Activated naive CD8-positive, alpha-beta T cell treated with anti-CD3 and anti-CD28 coated beads, Interleukin-2, amount 10 ng/mL, durations not matched to agents 7 days and 5 days (primary cell): ENCODE results near the gene ZMIZ1. TPM values are rescaled to one million over a fixed set of nuclear protein-coding genes. Genes with fewer than 3 reads are reported as not detected.

ENCODE experiments used
- ATAC-seq: fragments of 150-1000 bp; cut with Tn5 transposase; one replicate; pipeline ENCODE4 v1.10.0; 2021; ENCODE audit warnings: low read depth, moderate library complexity
- POLR2A ChIA-PET: fragments of 350-600 bp; sonication (Branson Sonifier 250); formaldehyde crosslinking; loops from one replicate; lab custom pipeline; 2021; ENCODE audit warnings: antibody characterized with exemption; lab: Charles Lee
- DNase-seq: peaks from one replicate; pipeline ENCODE4 v3.0.0; 2021
- H3K27ac Mint-ChIP-seq: one replicate; pipeline ENCODE4 v1.8.0; 2022; ENCODE audit warnings: mild to moderate bottlenecking, mixed read lengths
- H3K27me3 Mint-ChIP-seq: one replicate; pipeline ENCODE4 v1.8.0; 2022; ENCODE audit warnings: mild to moderate bottlenecking, moderate library complexity, mixed read lengths
- H3K36me3 Mint-ChIP-seq: one replicate; pipeline ENCODE4 v1.8.0; 2021; ENCODE audit warnings: mild to moderate bottlenecking, mixed read lengths
- H3K4me1 Mint-ChIP-seq: one replicate; pipeline ENCODE4 v1.8.0; 2021; ENCODE audit warnings: mixed read lengths
- H3K4me3 Mint-ChIP-seq: one replicate; pipeline ENCODE4 v1.8.0; 2022; ENCODE audit warnings: mild to moderate bottlenecking, moderate library complexity, mixed read lengths
- H3K9me3 Mint-ChIP-seq: one replicate; pipeline ENCODE4 v1.8.0; 2021; ENCODE audit warnings: mixed read lengths
- total RNA-seq, 2 experiments: library from RNA; stranded (reverse); gene quantifications; one replicate each; pipeline ENCODE4 v1.2.3, GENCODE V29; 2021

Gene ZMIZ1
- total RNA-seq, 2 experiments from 2014 or later: 28.8 to 29.3 TPM

DNA sequence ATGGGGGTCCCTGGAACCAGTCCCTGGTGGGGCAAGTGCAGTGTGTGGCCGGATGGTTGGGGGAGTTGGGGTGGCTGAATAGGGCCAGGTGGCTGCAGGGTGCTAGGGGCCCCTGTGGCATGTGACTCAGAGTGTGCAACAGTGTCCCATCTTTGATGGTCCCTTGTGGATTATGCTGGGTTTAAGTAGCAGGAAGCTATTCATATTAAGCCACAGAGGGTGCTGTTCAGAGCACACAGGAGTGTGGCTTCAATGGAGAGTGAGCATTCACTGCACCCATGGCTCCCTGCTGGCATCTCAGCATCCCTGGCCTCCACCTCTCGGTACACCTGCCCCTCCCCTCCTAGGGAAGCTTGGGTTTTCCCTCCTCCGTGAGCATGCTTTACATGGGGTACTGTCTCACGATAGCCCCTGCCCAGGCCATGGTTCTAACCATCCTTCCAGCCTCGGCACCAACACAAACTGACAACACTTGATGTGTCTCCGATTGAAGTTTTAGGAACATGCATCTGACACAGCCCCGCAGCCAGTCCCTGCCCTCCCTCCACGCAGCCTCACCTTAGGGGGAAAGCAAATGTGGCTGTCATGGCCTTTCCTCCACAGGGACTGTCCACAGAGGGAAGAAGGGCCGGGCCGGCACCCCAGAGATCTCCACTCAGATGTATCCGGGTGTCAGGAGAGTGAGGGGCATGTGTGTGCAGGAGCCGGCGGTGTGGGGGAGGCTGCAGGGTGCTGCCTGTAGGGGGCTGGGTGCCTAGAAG is 248.1 kb downstream of the ZMIZ1 start:
- POLR2A ChIA-PET: interaction anchor here (0.6 to 11.1 kb wide), 7 partner anchors 10 to 67 kb away, joined by 3 to 108 read pairs (median 3); partner anchors contain the start of gene PPIF

DNA sequence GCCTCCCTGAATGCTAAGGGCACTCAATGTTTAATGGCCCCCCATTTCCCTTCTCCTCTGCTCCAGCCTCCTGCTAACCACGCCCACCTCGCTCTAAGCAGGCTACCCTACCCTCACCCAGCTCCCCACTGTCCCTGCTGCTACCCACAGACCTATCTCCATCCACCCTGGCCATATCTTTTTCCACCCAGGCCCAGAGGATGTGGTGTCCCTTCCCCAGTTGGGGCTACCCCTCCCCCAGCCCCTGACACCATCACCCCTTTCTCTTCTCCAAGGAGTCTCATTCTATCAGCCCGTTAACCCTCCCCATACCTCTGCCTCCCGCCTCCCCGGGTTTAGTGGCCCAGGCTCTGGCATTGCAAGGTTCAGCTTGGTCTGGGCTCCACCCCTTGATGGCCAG is 249.6 kb downstream of the ZMIZ1 start:
- Mint-ChIP-seq H3K27me3 (no peaks in the 10 kb centered on the region), H3K36me3 (peaks cover 15% of the 10 kb centered on the region), H3K27ac (peak overlapping the region; percentile 84), H3K4me3 (peak overlapping the region; percentile 81), H3K9me3 (peaks cover 11% of the 10 kb centered on the region), H3K4me1 (peaks cover 65% of the 10 kb centered on the region)
- ATAC-seq: no peak
- POLR2A ChIA-PET: interaction anchor here (1.0 to 11.1 kb wide), 6 partner anchors 24 to 183 kb away, joined by 3 to 108 read pairs (median 4); partner anchors contain the start of gene PPIF
- DNase-seq: no peak

More for the DNA sequence above, 248.1 kb downstream of the ZMIZ1 start:
- Mint-ChIP-seq H3K9me3 (peaks cover 11% of the 10 kb centered on the region), H3K27ac (peak overlapping the region; percentile 84), H3K36me3 (peaks cover 17% of the 10 kb centered on the region), H3K4me3 (peak overlapping the region; percentile 81), H3K4me1 (peaks cover 51% of the 10 kb centered on the region), H3K27me3 (no peaks in the 10 kb centered on the region)
- no peak for DNase-seq
- ATAC-seq: peak; percentile 69

DNA sequence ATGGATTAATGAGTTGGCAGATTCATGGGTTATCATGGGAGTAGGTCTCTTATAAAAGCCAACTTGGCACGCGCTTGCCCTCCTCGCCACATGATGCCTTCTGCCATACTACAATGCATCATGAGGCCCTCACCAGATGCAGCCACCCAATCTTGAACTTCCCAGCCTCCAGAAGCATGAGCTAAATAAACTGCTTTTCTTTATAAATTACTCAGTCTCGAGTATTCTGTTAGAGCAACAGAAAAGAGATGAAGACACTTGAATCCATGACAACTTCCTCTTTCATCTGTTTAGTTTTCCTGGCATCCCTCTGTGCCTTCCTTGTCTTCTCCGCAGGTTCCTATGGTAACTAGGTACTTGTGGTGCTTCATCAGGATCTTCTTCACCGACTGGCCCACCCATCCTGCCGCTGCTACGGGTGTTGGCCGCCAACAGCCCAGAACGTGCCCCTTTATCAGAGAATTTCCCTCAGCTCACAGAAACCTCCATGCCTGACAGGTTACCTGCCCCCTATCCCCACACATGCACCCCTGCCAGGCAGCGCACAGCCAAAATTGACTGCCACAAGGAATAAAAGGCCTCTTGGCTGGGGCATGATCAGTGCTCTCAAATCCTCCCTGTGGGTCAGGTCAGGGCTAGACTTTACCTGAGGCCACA is 250.5 kb downstream of the ZMIZ1 start:
- Mint-ChIP-seq H3K4me3 (peak overlapping the region; percentile 4), H3K36me3 (peaks cover 13% of the 10 kb centered on the region), H3K27ac (peak overlapping the region; percentile 84), H3K4me1 (peaks cover 73% of the 10 kb centered on the region), H3K27me3 (no peaks in the 10 kb centered on the region), H3K9me3 (peaks cover 11% of the 10 kb centered on the region)
- DNase-seq (no peak), ATAC-seq (no peak)
- POLR2A ChIA-PET: interaction anchor here (0.6 to 11.1 kb wide), 3 partner anchors 27 to 1287 kb away, joined by 3 to 108 read pairs (median 3); partner anchors contain the start of gene PPIF

DNA sequence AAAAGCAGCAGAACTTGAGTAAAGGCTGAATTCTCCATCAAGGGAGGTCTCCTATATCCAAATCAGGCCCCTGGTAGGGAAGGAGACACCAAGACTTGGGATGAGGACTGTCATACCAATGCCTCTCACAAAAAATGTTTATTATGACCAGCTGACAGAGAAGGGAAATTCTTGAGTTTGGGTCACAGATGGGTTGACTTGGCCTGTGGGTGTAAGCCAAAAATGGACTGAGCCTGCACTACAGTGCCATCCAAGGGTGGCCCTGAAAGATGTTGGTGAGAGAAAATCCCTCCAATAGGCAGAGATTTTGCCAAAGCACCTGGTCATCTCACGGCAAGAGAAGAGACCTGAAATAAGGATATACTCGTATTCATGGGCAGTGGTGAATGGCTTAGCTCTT is 251.6 kb downstream of the ZMIZ1 start:
- POLR2A ChIA-PET: interaction anchor here (11.1 kb wide), 1 partner anchor 26 kb away, joined by 108 read pairs; the partner anchor contains the start of gene PPIF
- H3K27me3 Mint-ChIP-seq: no peaks in the 10 kb centered on the region
- peaks cover 78% of the 10 kb centered on the region for H3K4me1 Mint-ChIP-seq
- H3K4me3 Mint-ChIP-seq: no peak overlapping the region
- peaks cover 11% of the 10 kb centered on the region for H3K9me3 Mint-ChIP-seq
- H3K36me3 Mint-ChIP-seq: peaks cover 13% of the 10 kb centered on the region
- no peak overlapping the region for H3K27ac Mint-ChIP-seq
- no peak for DNase-seq
- ATAC-seq: no peak

DNA sequence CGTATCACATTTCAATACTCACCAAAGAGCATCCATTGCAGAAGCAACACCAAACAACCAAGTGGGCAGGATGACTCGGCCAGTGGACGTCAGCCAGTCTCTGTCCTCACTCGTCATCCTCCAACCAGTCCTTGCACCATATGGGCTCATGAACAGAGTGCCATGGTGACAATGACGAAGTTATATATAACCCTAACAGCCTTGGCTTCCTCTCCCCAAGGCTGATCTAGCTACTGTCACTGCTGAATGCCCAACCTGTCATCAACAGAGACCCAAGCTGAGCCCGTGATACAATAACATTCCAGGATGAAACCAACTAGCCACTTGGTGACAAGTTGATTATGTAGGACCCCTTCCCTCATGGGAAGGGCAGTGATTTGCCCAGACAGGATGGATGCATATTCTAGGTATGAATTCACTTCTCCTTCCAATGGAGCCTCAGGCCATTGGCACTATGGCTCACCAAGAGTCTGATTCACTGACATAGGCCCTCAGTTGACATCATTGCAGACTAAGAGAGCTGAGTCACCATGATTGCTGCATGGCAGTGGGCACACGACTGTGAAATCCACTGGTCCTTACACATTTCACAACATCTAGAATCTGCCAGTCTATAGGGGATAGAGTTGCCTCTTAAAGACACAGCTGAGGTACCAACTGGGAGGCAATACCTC is 252.2 kb downstream of the ZMIZ1 start:
- POLR2A ChIA-PET: interaction anchor here (2.3 to 11.1 kb wide), 2 partner anchors 26 to 35 kb away, joined by 12 to 108 read pairs; partner anchors contain the start of gene PPIF
- peak overlapping the region; percentile 14 for H3K27ac Mint-ChIP-seq
- no peak for ATAC-seq

DNA sequence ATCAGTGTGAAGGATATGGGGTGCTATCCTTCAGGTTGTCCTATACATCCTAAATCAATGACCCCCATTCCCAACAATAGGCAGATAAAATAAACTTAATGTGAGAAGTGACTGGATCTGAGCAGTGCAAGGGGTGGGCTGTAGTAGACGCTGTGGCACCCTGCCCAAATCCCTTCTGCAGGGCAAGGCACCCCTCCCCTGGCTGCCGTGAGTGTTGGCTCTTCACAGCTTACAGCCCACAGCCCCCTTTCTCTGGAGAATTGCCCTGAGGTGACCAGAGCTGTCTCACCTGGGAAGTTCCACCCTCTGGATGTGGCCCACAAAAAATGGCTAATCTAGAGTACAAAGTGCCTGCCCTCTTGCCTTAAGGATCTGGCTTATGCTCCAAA is 252.7 kb downstream of the ZMIZ1 start:
- H3K4me3 Mint-ChIP-seq: no peak overlapping the region
- POLR2A ChIA-PET: interaction anchor here (2.3 to 11.1 kb wide), 2 partner anchors 25 to 35 kb away, joined by 12 to 108 read pairs; partner anchors contain the start of gene PPIF
- no peak for ATAC-seq

More for the DNA sequence above, 252.2 kb downstream of the ZMIZ1 start:
- Mint-ChIP-seq H3K27me3 (no peaks in the 10 kb centered on the region), H3K4me3 (no peak overlapping the region), H3K9me3 (peaks cover 11% of the 10 kb centered on the region), H3K4me1 (peaks cover 76% of the 10 kb centered on the region), H3K36me3 (peaks cover 13% of the 10 kb centered on the region)
- DNase-seq: no peak

DNA sequence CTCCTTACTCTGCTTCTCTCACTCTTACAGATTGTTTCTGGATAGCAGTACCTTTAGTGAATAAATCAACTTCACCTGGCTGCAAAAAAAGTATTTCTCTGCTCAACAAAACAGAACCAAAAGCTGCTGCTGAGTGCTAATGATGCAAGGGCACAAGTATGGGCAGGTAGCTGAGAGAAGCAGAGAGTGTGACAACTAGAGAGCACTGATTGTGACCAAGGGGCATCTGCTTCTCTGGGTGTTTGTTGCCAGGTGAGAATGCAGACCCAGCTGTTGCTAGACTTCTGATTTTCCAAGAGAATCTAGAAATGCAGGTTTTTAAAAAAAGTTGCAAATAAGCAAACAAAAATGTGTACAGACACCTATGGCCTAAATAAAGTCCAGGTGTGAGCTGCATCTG is 253.2 kb downstream of the ZMIZ1 start:
- POLR2A ChIA-PET: interaction anchor here (2.3 to 11.1 kb wide), 2 partner anchors 25 to 36 kb away, joined by 12 to 108 read pairs; partner anchors contain the start of gene PPIF
- Mint-ChIP-seq H3K9me3 (peaks cover 11% of the 10 kb centered on the region), H3K27me3 (no peaks in the 10 kb centered on the region), H3K36me3 (peaks cover 13% of the 10 kb centered on the region), H3K4me3 (peak overlapping the region; percentile 77), H3K4me1 (peaks cover 70% of the 10 kb centered on the region), H3K27ac (peak overlapping the region; percentile 97)
- ATAC-seq (no peak), DNase-seq (no peak)

More for the DNA sequence above, 252.7 kb downstream of the ZMIZ1 start:
- Mint-ChIP-seq H3K27me3 (no peaks in the 10 kb centered on the region), H3K9me3 (peaks cover 11% of the 10 kb centered on the region), H3K36me3 (peaks cover 13% of the 10 kb centered on the region), H3K4me1 (peaks cover 75% of the 10 kb centered on the region), H3K27ac (peak overlapping the region; percentile 14)
- DNase-seq: no peak

DNA sequence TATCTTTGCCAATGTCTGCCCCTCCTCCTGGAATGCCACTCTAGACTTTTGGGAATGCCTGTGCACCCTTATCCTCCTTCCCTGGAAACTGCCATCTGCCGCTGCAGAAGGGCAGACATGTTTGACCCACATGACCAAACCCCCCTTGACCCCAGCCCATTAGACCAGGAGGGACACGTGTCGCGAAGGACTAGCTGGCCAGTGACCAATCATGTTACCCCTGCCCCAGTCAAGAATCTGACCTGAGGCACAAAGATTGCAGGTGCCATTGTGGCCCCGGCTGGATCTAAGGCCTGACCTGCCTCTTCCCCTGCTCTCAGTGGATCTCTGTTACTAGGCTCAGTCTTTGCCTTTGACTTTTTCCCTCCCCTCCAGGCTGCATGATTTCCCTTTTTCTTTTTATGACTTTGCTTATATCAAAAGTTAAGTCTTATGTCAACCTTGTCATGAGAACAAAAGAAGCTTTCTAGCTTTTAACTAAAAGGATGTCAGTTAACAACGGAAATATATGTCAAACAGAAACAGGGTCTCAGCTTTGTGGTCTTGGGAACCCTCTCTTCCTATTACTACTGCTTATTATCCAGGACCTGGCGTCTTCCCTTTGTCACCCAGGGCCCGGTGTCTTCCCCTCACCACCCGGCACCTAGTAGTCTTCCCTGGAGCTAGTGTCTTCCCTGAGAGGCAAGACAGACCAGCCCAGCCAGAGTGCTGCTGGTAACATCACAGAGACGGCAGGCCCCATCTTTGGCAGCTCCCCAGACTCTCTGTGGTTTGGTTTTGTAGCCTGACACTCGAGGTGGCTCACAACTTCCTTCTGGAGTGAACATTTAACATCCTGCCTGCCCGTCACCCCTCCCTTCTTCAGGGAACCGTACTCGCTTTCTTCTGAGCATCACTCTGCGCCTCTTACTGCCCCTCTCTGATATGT is 254.1 kb downstream of the ZMIZ1 start:
- POLR2A ChIA-PET: interaction anchor here (1.0 to 11.1 kb wide), 8 partner anchors 9 to 186 kb away, joined by 3 to 108 read pairs (median 6); partner anchors contain the start of genes PPIF and ZCCHC24
- Mint-ChIP-seq H3K27me3 (no peaks in the 10 kb centered on the region), H3K4me3 (peak overlapping the region; percentile 77), H3K27ac (peak overlapping the region; percentile 97), H3K36me3 (peaks cover 13% of the 10 kb centered on the region), H3K9me3 (peaks cover 11% of the 10 kb centered on the region), H3K4me1 (peaks cover 61% of the 10 kb centered on the region)
- ATAC-seq: peak; percentile 89
- DNase-seq: peak; percentile 75

DNA sequence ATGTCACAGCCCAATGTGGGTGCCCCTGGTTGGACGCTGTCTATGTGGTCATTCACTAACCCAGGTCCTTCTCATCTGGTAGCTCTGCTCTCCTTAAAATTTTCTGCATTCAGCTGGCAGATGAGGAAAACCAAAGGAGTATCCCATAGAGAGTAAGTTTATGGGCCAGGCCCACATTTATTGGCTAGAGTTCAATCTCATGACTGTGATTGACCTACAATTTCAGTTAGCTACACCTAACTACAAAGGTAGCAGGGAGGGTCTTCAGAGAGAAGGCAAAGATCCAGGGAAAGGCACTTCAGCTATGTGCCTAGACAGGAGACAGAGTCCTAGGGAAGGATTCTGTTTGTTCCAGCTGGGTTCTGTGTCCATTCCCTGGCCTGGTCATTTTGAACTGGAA is 254.8 kb downstream of the ZMIZ1 start:
- Mint-ChIP-seq H3K27ac (peak overlapping the region; percentile 97), H3K36me3 (peaks cover 12% of the 10 kb centered on the region), H3K9me3 (peaks cover 10% of the 10 kb centered on the region), H3K4me1 (peaks cover 54% of the 10 kb centered on the region), H3K27me3 (no peaks in the 10 kb centered on the region), H3K4me3 (peak overlapping the region; percentile 77)
- DNase-seq (no peak), ATAC-seq (no peak)
- POLR2A ChIA-PET: interaction anchor here (1.3 to 11.1 kb wide), 6 partner anchors 8 to 186 kb away, joined by 3 to 108 read pairs (median 6); partner anchors contain the start of genes PPIF and ZCCHC24

DNA sequence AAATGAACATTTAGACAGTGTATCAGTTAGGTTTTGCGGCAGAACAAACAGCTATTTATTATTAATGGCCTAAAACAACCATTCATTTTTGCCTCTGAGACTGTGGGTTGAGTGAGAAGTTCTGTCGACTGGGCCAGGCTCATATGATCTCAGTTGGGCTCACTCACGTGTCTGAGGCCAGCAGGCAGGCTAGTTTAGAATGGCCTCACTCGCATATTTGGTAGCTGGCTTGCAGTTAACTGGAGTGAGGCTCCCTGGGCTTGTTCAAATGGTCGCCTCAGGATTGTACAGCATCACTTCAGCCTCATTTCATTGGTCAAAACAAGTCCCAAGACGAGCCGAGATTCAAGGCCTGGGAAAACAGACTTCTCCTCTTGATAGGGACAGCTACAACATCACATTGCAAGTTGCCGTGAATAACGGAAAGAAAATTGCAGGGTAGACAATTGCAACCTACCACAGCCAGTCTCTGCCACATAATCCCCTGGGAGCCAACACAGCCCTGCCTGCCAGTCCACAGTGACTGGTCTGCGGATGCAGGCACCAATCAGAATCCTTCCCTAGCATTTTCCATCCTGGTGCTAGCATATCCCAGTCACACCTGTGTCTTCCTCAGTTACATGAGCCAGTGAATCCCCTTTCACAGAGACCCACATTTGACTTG is 255.4 kb downstream of the ZMIZ1 start:
- Mint-ChIP-seq H3K27me3 (no peaks in the 10 kb centered on the region), H3K9me3 (peaks cover 6% of the 10 kb centered on the region), H3K36me3 (peaks cover 7% of the 10 kb centered on the region), H3K4me1 (peaks cover 48% of the 10 kb centered on the region), H3K27ac (peak overlapping the region; percentile 97), H3K4me3 (no peak overlapping the region)
- ATAC-seq (no peak), DNase-seq (no peak)
- POLR2A ChIA-PET: interaction anchor here (1.4 to 11.1 kb wide), 5 partner anchors 7 to 187 kb away, joined by 3 to 108 read pairs (median 5); partner anchors contain the start of genes PPIF and ZCCHC24

DNA sequence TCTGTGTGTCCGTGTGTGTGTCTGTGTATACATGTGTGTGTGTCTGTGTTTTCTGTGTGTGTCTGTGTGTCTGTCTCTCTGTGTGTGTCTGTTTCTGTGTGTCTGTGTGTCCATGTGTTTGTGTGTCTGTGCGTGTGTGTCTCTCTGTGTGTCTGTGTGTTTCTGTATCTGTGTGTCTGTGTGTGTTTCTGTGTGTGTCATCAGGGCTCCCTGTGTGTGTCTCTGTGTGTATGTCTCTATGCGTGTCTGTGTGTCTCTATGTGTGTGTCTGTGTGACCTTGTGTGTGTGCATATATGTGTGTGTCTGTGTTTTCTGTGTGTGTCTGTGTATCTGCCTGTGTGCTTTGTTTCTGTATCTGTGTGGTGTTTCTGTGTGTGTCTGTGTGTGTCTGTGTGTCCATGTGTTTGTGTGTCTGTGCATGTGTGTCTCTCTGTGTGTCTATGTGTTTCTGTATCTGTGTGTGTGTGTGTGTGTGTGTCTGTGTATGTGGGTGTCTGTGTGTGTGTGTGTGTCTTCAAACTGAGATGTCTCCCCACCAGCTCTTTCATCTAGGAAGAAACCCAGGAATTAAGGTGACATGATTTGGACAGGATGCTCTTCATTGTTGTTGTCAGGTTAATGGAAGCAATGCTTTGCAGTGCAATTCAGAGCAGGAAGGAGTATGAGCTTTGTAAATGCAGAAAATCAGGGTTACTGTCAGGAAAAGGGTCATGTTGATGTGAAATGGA is 257.8 kb downstream of the ZMIZ1 start:
- Mint-ChIP-seq H3K36me3 (no peaks in the 10 kb centered on the region), H3K27me3 (no peaks in the 10 kb centered on the region), H3K4me3 (no peak overlapping the region), H3K4me1 (peaks cover 32% of the 10 kb centered on the region), H3K27ac (no peak overlapping the region), H3K9me3 (no peaks in the 10 kb centered on the region)
- no peak for DNase-seq
- POLR2A ChIA-PET: interaction anchor here (1.0 to 1.1 kb wide), 2 partner anchors 10 to 17 kb away, joined by 3 to 4 read pairs; no protein-coding TSS in a partner anchor
- ATAC-seq: no peak
